ENCODE measurements around the gene FXYD5.

Gene FXYD5

DNA sequence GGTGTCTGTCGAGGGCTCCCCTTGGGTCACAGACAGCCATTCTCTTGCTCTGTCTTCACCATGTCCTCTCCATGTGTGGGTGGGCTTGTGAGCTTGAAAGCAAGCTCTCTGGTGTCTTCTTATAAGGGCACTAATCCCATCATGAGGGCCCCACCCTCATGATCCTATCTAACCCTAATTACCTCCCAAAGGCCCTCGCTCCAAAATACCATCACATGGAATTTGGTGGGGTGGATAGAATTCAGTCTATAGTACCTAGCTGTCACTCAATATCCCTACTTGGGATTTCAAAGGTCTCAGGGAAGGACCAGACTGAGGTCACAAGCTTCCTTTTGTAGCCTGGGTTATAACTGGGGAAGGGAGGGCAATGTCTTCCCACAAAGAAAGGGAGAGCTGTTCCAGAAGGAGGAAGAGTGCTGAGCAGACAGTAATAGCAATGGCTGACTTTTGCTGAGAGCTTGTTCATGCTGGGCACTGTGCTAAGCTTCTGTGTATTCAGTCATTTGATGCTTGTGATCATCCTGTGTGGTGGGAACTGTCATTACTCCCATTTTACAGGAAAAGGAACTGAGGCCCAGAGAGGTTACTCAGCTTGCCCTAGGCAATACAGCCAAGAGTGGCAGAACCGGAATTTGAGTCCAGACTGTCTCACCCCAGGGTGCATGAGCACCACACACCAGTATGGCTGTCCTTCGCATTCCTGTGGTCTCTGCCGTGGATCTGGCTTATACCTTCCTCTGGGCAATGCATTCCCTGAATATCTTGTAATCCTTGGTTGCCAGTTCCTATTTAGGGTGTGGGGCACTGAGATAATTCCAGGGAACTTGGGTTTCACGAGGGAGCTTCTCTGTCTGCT lies 8.2 kb downstream of the FXYD5 start:
- TF ChIP-seq TAF1 (IDR thresholded peaks at IDR 0.05; ENCODE audit: borderline replicate concordance, low read depth, low read length), result no peak
- no peak for TF ChIP-seq POLR2A (IDR thresholded peaks at IDR 0.05; ENCODE audit: low read depth, low read length)
- TF ChIP-seq POLR2AphosphoS5 (IDR thresholded peaks at IDR 0.05; ENCODE audit: low read depth, low read length), result no peak
- DNase-seq (ENCODE audit: insufficient read length) (no peak), FAIRE-seq (no peak)

DNA sequence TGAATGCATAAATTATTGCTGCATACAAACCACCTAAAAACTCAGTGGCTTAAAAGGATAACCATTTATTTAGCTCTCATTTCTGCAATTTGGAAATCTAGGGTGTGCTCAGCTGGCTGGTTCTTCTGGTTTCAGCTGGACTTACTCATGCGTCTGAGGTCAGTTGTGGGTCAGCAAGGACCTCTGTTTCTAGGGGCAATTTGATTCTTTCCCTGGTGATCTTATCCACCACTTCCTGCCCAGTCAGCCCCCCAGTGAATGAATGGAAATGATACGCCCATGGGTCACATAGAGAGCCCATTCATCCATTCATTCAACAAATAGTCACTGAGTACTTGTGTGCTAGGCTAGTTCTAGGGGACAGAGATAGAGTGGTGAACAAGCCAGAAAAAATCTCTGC lies 9.9 kb downstream of the FXYD5 start:
- no peak for FAIRE-seq

DNA sequence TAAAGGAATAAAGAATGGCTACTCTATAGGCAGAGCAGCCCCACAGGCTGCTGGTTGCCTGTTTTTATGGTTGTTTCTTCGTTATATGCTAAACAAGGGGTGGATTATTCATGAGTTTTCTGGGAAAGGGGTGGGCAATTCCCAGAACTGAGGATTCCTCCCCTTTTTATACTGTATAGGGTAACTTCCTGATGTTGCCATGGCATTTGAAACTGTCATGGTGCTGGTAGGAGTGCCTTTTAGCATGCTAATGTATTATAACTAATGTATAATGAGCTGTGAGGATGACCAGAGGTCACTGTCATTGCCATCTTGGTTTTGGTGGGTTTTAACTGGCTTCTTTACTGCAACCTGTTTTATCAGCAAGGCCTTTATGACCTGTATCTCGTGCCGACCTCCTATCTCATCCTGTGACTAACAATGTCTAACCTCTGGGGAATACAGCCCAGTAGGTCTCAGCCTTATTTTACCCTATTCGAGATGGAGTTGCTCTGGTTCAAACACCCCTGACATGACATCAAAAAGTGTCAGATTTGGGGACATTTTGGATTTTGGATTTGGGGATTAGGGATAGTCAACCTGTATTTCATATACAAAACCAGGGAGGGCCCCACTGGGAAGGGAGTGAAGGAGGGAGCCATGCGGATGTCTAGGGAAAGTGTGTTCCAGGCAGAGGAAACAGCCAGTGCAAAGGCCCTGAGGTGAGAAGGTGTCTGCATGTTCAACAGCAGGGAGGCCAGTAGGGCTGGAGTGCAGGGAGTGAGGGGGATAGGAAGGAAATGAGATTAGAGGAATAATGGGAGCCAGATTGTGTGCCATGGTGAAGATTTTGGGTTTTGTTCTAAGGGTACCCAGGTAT lies 10.9 kb downstream of the FXYD5 start:
- TF ChIP-seq TAF1 (IDR thresholded peaks at IDR 0.05; ENCODE audit: borderline replicate concordance, low read depth, low read length), result no peak
- no peak for TF ChIP-seq POLR2A (IDR thresholded peaks at IDR 0.05; ENCODE audit: low read depth, low read length)
- no peak for TF ChIP-seq POLR2AphosphoS5 (IDR thresholded peaks at IDR 0.05; ENCODE audit: low read depth, low read length)
- no peak for FAIRE-seq
- DNase-seq (ENCODE audit: insufficient read length), result no peak

More for the DNA sequence above, 9.9 kb downstream of the FXYD5 start:
- TF ChIP-seq POLR2A (IDR thresholded peaks at IDR 0.05; ENCODE audit: low read depth, low read length), result no peak
- no peak for TF ChIP-seq POLR2AphosphoS5 (IDR thresholded peaks at IDR 0.05; ENCODE audit: low read depth, low read length)
- no peak for TF ChIP-seq TAF1 (IDR thresholded peaks at IDR 0.05; ENCODE audit: borderline replicate concordance, low read depth, low read length)
- no peak for DNase-seq (ENCODE audit: insufficient read length)

DNA sequence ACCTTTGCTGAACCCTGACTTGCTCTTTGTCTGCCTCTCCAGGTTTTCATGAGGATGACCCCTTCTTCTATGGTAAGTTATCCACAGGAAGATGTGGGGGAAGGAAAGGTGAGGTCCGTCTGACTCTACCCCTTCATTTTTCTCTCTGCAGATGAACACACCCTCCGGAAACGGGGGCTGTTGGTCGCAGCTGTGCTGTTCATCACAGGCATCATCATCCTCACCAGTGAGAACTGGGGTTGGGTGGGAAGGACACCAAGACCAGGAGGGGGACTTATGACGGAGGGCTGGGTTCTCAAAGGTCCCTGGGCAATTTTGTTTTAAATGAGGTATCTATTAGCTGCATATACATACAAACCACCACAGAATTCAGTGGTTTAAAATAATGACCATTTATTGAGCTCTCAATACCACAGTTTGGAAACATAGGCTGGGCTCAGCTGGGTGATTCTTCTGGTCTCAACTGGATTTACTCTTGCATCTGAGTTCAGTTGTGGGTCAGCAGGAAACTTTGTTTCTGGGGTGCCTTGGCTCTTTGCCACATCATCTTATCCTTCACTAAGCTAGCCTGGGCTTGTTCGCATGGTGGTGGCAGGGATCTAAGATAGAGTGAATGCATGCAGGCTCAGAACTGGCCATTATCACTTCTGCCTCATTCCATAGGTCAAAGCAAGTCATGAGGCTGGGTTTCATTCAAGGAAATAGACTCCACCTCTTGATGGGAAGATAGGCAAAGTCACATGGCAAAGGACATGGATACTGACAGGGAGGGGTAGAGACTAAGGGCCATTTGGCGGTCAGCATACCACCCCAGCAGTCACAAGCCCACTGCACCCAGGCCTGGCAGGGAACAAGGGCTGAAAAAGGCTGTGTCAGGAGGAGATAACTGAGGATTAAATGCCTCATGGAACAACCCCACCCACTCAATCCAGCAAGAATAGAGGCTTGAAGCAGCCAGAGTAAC lies 11.8 kb downstream of the FXYD5 start:
- no peak for DNase-seq (ENCODE audit: insufficient read length)
- no peak for FAIRE-seq
- TF ChIP-seq TAF1 (IDR thresholded peaks at IDR 0.05; ENCODE audit: borderline replicate concordance, low read depth, low read length) (no peak), POLR2A (IDR thresholded peaks at IDR 0.05; ENCODE audit: low read depth, low read length) (no peak), POLR2AphosphoS5 (IDR thresholded peaks at IDR 0.05; ENCODE audit: low read depth, low read length) (no peak)

DNA sequence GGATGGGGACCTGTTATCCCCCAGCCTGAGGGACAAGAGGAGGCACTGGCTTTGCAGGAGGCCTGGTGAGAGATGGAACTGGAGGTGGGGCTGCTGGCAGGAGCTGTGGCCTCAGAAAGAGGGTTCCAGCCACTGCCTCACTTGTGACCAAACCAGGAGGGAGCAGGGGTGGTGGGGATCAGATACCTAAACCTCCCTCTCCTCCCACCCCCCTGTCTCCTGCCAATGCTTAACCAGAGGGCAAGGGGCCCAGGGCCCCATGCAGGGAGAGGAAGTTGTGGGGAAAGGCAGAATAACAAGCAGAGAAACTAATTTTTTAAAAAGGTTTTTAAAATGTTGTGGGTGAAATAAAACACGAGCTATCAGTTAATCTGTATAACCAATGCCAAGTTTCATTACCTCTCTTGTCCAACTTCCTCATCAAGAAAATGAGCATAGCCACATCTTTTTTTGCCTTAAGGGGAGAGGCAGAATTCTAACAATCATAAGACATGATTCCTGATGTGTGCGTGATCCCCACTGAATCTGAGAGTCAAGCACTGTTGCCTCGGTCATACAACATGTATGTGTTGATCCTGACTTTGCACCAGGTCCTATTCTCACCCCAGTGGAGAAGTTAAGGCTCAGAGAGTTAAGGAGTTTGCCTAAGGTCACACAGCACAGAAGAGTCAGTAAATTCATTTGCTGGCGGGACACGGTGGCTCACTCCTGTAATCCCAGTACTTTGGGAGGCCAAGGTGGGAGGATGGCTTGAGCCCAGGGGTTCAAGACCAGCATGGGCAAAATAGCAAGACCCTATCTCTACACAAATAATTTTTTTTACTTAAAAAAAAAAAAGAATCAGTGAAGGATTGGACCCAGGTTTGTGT lies 12.9 kb downstream of the FXYD5 start:
- no peak for DNase-seq (ENCODE audit: insufficient read length)
- TF ChIP-seq TAF1 (IDR thresholded peaks at IDR 0.05; ENCODE audit: borderline replicate concordance, low read depth, low read length) (no peak), POLR2AphosphoS5 (IDR thresholded peaks at IDR 0.05; ENCODE audit: low read depth, low read length) (no peak), POLR2A (IDR thresholded peaks at IDR 0.05; ENCODE audit: low read depth, low read length) (no peak)
- FAIRE-seq, result no peak

DNA sequence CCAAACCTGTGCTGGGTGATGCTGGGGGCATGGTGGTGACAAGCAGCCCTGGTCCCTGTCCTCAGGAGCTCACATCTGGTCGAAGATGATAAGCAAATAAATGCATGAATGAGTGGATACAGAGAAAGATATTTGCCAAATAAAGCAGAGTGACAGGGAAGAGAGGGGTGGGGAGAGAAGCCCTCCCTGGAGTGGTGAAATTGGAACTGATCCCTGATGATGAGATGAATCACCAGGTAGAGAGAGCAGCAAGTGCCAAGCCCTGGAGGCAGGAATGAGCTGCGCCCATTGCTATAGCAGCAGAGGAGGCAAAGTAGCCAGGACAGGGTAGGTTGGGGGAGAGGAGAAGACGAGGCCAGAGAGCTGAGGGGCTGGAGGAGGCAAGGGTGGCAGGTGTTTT lies 13.7 kb downstream of the FXYD5 start:
- no peak for TF ChIP-seq POLR2A (IDR thresholded peaks at IDR 0.05; ENCODE audit: low read depth, low read length)
- TF ChIP-seq TAF1 (IDR thresholded peaks at IDR 0.05; ENCODE audit: borderline replicate concordance, low read depth, low read length), result no peak
- no peak for TF ChIP-seq POLR2AphosphoS5 (IDR thresholded peaks at IDR 0.05; ENCODE audit: low read depth, low read length)
- FAIRE-seq (no peak), DNase-seq (ENCODE audit: insufficient read length) (no peak)

DNA sequence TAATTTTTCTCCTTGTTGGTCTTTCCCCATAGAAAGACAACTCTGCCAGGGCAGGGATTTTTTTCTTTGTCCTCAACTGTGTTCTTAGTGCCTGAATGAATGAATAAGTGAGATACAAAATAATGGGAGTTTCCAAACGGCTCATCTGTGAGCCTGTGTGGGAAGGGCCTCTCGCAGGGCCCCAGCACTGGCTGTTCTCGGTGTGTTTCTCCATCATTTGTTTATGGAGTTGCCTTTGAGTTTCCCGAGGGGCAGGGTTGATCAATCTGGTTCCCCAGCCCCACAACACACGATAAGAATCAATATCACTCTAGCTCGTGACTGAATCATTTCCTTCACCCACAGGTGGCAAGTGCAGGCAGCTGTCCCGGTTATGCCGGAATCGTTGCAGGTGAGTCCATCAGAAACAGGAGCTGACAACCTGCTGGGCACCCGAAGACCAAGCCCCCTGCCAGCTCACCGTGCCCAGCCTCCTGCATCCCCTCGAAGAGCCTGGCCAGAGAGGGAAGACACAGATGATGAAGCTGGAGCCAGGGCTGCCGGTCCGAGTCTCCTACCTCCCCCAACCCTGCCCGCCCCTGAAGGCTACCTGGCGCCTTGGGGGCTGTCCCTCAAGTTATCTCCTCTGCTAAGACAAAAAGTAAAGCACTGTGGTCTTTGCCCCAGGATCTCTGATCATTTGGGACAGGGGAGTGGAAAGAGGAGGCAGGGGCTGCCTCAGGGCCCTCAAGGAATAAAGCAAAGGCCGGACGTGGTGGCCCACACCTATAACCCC lies 14.9 kb downstream of the FXYD5 start:
- no peak for FAIRE-seq
- TF ChIP-seq POLR2AphosphoS5 (IDR thresholded peaks at IDR 0.05; ENCODE audit: low read depth, low read length) (no peak), TAF1 (IDR thresholded peaks at IDR 0.05; ENCODE audit: borderline replicate concordance, low read depth, low read length) (no peak), POLR2A (IDR thresholded peaks at IDR 0.05; ENCODE audit: low read depth, low read length) (no peak)
- no peak for DNase-seq (ENCODE audit: insufficient read length)

DNA sequence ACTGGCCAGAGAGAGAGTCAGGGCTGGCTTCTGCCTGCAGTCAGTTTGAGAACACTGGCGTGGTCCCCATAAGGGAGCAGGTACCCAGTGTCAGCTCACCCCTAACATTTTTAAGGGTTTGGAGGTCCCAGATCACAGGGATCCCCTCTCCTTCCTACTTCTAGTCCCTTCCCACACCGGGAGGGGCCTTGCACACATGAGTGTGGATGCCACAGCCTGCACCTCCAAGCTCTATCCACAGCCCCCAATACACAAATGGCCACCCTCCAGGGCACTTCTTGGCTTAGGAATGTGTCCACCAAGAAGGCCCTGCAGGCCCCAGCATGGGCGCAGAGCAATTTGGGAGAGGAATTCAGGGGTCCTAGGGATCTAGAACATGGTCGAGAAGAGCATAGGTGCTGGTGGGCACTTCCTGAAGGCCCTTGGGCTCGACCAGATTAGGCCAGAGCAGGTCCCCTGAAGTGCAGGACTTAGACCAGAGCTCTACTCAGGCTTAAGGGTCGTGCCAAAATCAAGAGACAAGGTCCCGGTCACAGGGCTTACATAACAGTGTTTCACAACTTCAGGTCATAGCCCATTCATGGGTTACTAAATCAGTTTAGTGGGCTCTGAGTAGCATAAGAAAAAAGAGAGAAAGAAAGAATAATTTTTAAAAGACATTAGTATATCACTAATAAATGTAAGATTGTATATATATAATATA lies 16.0 kb downstream of the FXYD5 start:
- TF ChIP-seq POLR2A (IDR thresholded peaks at IDR 0.05; ENCODE audit: low read depth, low read length) (no peak), POLR2AphosphoS5 (IDR thresholded peaks at IDR 0.05; ENCODE audit: low read depth, low read length) (no peak), TAF1 (IDR thresholded peaks at IDR 0.05; ENCODE audit: borderline replicate concordance, low read depth, low read length) (no peak)
- DNase-seq (ENCODE audit: insufficient read length) (no peak), FAIRE-seq (no peak)

DNA sequence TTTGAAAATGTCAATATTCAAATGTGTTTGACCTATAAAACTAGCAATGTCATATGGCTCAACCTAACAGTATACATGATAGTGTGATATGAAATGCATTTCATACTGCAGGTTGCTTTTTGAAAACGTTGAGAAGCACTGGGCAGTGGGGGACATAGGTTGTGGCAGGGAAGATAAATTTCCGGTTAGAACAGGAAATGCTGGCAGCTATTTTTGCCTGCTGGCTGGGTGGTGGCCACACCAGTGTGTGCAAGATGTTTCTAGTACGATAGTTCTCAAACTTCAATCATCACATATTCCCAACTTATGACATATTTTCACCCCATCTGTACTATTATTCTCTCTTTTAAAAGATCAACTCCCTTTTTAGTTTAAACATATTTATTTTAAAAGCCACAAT lies 17.2 kb downstream of the FXYD5 start:
- DNase-seq (ENCODE audit: insufficient read length) (no peak), FAIRE-seq (no peak)
- TF ChIP-seq POLR2A (IDR thresholded peaks at IDR 0.05; ENCODE audit: low read depth, low read length), result no peak
